AG08395 (cell line): ENCODE measurements around the gene ARPP21.

Source experiments
- DNase-seq: peaks from one replicate; pipeline ENCODE4 v3.0.0; 2012; ENCODE audit warnings: mixed read lengths, low spot score

Gene ARPP21

DNA sequence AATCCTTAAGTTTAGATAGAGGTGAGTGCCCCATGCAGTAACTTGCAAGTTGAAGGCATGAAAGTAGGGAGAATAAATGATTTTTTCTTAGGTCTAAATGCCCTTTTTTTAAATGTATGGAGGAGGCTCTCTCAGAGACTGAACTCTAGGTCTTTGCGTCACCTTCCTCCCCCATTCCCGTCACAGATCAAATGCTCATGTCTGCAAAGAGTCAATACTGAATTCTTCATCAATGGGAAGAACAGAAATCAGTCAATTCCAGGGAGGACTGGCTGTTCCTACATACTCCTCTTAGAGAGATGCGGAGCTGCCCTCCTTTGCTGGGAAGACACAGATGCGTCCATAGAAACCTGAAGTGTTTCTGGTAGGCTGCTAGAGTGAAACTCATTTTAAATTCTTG, 98.2 kb downstream of the ARPP21 start:
- DNase-seq = no peak

- DNase-seq = no peak
Measured at GRCh38 chr3:35737934-35738706, 98.8 kb downstream of the ARPP21 start.

DNA sequence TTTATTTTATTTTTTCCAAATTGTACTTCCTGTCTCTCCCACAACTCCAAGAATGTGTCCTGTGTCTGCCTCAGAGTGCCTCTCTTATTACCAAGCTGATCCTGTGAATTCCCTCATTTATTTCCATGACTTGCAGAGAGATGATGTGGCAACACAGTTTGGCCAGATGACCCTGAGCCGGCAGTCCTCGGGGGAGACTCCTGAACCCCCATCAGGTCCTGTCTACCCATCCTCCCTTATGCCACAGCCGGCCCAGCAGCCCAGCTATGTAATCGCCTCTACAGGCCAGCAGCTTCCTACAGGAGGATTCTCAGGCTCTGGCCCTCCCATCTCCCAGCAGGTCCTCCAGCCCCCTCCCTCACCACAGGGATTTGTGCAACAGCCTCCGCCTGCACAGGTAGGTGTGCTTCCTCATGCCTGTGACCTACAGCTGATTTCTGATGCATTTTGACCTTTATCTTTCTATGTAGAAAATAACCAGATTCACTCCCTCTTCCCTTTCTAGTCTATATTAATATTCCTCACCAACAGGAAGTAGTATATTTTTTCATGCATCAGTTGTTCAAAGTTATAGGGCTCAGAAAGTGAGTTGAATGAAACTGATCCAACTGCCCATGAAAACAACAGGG, 100.0 kb downstream of the ARPP21 start:
- no peak for DNase-seq

DNA sequence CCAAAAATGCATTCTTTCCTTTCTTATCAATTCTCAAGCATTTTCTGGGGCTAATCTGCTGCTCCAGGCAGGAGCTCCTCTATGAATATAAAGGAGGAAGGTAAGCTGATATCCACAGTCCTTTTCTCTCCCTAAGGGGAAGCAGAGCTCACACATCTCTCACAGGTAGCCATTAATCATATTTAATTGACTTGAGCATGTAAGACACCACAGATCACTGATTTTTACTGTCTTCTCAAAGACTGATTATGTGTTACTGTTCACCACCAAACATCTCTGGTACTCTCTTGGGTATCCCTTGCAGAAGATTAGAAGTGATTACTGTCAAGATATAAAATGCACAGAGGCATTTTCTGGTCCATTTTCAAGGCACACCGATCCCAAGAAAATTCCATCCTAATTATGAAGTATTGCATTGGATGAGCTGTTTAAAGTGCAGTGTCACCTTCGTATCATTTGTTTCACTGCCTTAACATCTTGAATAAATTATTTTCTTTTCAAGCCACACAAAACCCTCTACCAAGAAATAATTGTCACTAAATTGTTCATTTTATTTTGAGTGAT, 100.7 kb downstream of the ARPP21 start:
- DNase-seq = no peak

GRCh38 chr3:35743218-35743617, 103.9 kb downstream of the ARPP21 start:
- no peak for DNase-seq

GRCh38 chr3:35744419-35744818, 105.1 kb downstream of the ARPP21 start:
- no peak for DNase-seq

GRCh38 chr3:35745351-35745750, 106.0 kb downstream of the ARPP21 start:
- DNase-seq = no peak

DNA sequence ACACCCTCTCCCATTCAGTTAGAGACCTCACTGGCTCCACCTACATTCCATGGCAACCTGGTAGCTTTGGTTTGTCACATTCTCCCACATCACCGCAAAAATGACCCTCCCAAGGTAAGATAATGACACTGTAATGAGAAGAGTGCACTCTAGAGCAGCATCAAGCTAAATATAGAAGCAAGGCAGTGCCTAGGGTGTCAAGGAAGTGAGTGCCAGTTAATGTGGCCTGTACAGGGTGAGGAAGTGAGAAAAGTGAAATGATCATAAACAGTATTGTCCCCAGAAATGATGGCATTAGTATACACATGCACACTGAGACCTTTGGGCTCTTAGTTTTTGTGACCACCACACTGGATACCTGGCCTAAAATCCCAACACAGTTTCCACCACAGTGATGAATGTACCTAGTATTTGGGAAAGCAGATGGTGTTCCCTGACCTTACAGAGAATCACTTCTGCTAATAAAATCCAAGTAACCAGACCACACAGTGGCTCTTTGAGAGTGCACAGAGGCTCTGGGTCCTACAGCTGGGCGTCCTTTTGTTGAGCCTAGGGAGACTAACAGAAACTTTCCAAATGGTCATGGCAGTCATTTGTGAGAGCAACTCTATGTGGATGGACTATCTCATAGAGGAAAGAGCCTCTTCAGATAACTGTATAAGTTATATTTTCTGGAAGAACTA, 106.6 kb downstream of the ARPP21 start:
- no peak for DNase-seq

DNA sequence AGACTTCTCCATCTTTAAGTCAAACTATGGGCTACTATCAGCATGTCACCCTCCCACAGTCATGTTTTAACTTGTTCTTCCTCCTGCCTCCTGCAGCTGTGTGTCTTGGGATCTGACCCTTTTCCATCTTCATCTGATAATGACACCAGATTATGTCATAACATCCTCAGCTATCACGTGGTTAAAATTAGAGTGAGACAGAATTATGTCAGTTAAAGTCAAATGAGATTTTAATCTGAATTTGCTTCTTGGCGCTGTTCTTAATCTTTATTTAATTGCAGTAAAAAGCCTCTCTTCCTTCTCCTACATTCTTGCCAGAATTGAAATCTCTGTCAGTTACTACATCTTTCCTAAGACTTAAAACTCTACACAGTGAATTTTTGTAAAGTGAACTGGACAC, 107.2 kb downstream of the ARPP21 start:
- no peak for DNase-seq

GRCh38 chr3:35748144-35748543, 108.8 kb downstream of the ARPP21 start:
- DNase-seq = no peak

GRCh38 chr3:35751207-35751606, 111.9 kb downstream of the ARPP21 start:
- DNase-seq = no peak

- no peak for DNase-seq
Measured at GRCh38 chr3:35757991-35758757, 118.8 kb downstream of the ARPP21 start.

DNA sequence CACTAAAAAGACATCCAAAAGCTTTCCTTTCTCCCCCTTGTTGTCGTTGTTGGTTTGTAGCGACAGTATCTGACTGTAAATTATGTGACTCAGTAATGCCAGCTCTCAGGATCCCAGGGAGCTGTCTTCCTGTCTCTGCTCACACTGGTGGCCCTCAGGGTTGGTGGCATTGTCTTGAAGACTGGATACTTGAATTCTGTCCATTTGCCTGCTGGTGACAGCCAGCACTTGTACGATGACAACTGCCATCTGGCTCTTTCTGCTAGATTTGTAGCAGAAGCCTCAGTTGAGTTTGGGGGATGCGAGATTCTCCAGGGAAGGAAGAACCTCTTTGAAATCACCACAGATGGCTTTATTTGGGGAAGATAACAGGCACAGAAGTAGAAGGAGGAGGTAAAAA, 120.8 kb downstream of the ARPP21 start:
- no peak for DNase-seq

DNA sequence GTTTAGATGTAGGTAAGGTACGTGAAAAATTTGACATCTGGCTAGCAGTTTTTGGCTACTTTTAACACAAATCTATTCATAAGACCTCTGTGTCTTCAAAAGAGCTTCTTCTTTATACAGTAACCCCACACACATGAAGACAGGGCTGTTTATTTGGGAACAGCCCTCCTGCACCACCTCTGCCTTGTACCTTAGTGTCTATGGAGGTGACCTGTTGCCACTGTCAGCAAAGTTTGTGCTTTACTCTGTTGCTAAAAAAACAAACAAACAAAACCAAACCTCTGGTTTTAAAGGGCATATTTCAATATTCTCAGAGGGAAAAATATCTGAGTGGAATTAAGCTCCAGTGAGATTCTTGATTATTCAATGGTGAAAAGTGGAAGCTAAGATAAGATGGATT, 122.0 kb downstream of the ARPP21 start:
- no peak for DNase-seq

DNA sequence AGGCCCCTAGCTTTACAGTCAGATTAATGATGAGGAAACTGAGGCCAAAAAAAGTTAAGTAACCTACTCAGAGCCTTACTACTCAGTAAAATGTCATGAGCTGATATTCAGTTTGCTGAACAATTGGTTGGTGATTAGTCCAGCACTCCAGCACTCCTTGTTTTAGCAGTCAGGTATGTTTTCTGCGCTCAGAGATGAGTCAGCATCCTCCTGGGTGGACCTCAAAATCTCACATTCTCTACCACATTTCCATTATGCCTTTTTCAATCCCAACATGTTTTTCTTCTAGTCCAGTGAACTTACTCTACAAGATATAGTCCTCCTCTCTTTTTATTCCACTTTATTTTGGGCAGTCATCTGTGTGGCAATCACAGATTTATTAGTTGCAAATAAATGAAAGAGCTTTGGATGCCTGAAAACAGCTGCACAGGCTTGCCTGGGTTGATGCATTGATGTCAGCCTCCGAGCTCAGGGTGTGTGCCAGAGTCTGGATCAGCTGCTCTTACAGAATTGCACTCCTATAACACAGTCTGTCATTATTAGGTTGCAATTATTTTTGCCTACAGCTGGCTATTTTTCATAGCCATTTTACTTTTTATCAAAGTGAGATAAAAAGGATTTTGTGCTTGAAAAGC, 133.2 kb downstream of the ARPP21 start:
- DNase-seq = no peak

- no peak for DNase-seq
Measured at GRCh38 chr3:35773417-35773816, 134.1 kb downstream of the ARPP21 start.

DNA sequence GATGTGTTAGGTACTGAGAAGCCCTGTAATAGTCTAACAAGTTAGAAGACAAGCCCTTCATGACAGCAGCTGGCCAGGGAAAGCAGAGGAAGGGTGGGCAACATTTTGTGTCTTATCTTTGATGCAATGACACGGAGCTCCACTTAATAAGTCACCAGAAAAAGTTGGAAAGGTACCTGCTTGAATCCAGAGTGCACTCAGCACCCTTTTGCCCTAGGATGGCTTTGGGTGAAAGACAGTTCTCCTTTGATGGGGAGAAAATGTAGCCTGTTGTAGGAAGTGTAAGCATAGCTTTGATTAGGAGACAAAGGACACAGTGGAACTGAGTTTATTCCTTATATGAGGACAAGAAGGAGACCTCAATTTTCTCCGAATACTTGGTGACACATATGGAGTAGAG, 137.0 kb downstream of the ARPP21 start:
- no peak for DNase-seq

- no peak for DNase-seq
Measured at GRCh38 chr3:35777065-35777464, 137.7 kb downstream of the ARPP21 start.

DNA sequence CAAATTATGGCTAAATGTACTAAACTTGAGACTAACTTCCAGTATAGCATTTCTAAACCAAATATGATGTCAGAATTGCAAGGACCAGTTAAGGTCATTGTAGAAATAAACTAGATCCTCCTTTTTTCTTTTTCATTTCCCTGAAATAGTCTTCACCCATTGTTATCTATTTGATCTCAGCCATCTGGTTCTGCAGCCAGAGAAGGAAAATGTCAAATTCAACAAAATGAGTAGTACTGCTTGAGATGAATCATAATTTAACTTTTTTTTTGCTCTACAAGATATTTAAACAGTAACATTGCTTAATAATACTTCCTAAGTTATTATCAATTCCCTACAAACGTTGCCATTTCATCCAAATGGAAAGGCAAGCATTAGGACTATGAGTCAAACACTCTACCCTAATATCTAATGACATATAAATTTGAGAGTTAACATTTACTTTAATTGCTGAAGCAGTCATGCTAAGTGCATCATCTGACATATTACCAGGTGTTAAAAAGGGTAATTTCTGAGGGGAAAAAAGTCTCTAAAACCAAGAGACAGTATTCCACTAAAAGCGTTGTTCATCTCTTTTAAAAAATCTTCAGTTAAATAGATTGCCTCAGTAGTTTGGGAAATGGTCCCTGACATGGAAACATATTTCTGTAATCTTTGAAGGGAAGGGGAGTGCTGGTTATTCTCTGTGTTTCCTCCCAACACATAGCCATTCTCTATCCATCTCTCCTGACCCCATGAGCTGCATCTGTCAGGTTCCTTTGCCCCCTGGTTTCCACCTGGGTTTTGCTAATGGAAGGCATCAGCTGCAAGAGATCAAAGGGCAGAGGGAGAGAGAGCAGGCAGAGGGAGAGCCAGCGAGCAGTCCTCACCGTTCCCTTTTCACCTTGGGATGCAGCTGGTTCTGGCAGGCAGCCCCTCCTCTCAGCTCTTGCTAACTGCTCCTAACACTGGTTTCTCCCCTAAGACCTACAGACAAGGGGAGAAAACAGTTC, 138.5 kb downstream of the ARPP21 start:
- DNase-seq = no peak

GRCh38 chr3:35779611-35780010, 140.3 kb downstream of the ARPP21 start:
- DNase-seq = no peak
